Stimulated activated memory B cell treated with anti-CD40 and anti-IgM and Interleukin-4, amounts not matched to agents 10 μg/mL and 1 μg/mL and 100 μg/mL, for 72 hours (primary cell): ENCODE results near the gene RAB11FIP3.
"Not testable (repeated sequence)": the region's sequence is repeated elsewhere in the genome, so short reads cannot be mapped to it uniquely, and the experiment has no call there.

Source experiments
- ATAC-seq: fragments of 150-1000 bp; cut with Tn5 transposase; 2 replicates; pipeline ENCODE4 v1.10.0; 2021
- H3K27ac Mint-ChIP-seq: one replicate; pipeline ENCODE4 v1.8.0; 2022; ENCODE audit warnings: mild to moderate bottlenecking, mixed read lengths
- H3K27me3 Mint-ChIP-seq: one replicate; pipeline ENCODE4 v1.8.0; 2022; ENCODE audit warnings: mixed read lengths
- H3K36me3 Mint-ChIP-seq: one replicate; pipeline ENCODE4 v1.8.0; 2022; ENCODE audit warnings: mixed read lengths
- H3K4me1 Mint-ChIP-seq: one replicate; pipeline ENCODE4 v1.8.0; 2022; ENCODE audit warnings: mixed read lengths
- H3K4me3 Mint-ChIP-seq: one replicate; pipeline ENCODE4 v1.8.0; 2022; ENCODE audit warnings: mild to moderate bottlenecking, moderate library complexity, mixed read lengths
- H3K9me3 Mint-ChIP-seq: one replicate; pipeline ENCODE4 v1.8.0; 2022; ENCODE audit warnings: mixed read lengths

Gene RAB11FIP3

DNA sequence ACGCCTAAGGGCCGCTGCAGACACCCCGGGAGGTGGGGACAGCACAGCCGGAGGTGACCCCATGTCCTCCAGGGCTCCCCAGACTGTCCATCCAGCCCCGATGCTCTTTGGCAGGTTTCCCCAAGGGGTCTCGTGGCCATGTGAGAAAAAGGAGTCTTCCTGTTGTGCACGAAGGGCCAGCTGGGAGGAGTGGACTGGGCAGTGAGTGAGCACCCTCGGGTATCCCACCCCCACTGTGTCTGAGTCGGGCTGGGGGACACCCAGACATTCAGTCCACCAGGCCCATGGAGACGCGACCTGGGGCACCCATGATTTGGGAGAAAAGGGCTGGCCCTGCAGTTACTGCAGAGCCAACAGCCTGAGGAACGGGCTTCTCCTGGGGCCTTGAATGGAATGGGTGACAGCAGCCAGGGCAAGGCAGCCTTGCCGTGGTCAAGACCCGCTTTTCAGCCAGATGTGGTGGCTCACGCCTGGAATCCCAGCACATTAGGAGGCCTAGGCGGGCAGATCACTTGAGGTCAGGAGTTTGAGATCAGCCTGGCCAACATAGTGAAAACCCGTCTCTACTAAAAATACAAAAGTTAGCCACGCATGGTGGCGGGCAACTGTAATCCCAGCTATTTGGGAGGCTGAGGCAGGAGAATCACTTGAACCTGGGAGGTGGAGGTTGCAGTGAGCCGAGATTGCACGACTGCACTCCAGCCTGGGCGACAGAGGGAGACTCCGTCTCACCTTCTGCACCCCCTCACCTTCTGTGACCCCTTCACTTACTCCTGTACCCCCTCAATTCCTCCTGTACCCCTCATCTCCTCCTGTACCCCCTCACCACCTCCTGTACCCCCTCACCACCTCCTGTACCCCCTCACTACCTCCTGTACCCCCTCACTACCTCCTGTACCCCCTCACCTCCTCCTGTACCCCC, 78.0 kb downstream of the RAB11FIP3 start:
- H3K36me3 Mint-ChIP-seq, result peaks cover 10% of the 10 kb centered on the region
- H3K4me1 Mint-ChIP-seq, result no peaks in the 10 kb centered on the region
- no peaks in the 10 kb centered on the region for H3K9me3 Mint-ChIP-seq
- H3K27me3 Mint-ChIP-seq, result no peaks in the 10 kb centered on the region
- H3K27ac Mint-ChIP-seq, result no peak overlapping the region
- no peak overlapping the region for H3K4me3 Mint-ChIP-seq
- peak; percentile 34 for ATAC-seq

DNA sequence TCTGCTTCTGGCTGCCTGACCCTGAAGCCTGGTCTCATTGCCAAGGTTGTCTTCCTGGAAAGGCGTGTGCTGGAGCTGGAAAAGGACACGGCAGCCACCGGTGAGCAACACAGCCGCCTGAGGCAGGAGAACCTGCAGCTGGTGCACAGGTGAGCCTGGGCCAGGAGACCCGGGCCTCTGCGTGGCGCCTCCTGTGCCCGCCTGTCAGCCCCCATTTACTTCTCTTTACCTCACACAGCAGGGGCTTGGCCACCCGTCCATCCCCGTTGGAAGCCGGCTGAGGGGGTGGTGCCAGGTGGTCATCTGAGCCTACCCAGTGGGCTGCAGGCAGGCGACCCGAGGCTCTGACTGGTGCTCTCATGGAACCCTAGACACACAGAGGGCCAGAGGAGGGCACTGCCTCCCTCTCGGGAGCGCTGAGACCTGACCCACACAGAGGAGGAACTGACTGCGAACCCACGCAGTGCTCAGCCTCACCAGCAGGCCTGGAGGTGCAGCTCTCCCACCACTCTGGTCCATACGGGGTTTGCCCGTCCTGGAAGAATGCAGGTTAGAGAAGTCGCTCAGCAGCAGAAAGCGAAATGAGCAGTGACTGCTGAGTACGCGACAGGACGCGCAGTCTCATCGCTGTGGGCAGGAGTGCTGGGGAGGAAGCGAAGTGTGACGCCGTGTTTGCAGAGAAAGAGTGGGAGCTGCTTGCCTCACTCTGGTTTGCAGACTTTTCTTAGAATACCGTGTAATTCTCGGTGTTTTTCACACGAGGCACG, 80.2 kb downstream of the RAB11FIP3 start:
- Mint-ChIP-seq H3K9me3 (no peaks in the 10 kb centered on the region), H3K36me3 (peaks cover 21% of the 10 kb centered on the region), H3K4me3 (no peak overlapping the region), H3K4me1 (no peaks in the 10 kb centered on the region), H3K27ac (no peak overlapping the region), H3K27me3 (no peaks in the 10 kb centered on the region)
- ATAC-seq, result no peak

DNA sequence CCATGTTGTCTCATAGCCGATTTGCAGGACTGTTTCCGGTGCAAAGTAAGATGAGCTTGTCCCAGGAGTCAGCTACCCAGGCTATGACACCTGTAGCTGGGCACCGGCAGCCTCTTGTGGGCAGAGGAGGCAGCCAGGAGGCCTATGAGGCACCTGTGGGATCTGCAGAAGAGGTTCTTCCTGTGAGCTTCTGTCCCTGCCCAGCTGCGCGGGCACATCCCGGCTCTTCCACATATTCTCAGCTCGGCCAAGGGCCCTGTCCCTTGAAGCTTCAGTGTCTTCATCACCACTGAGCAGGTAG, 80.7 kb downstream of the RAB11FIP3 start:
- Mint-ChIP-seq H3K36me3 (peaks cover 21% of the 10 kb centered on the region), H3K27me3 (no peaks in the 10 kb centered on the region), H3K4me1 (no peaks in the 10 kb centered on the region)

DNA sequence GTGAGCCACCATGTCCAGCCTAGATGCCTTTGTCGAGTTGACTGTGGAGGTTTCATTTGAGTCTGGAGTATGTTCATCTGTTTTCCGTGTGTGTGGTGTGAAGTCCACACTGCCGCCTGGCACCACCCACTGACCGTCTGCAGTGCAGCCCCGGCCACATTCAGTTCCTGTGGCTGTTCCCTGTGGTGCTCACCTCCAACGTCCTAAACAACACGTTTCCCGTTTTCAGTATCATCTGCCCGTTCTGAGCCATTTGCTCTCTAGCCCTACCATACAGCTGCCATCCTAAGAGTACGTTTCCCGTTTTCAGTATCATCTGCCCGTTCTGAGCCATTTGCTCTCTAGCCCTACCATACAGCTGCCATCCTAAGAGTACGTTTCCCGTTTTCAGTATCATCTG, 82.1 kb downstream of the RAB11FIP3 start:
- H3K27ac Mint-ChIP-seq, H3K9me3 Mint-ChIP-seq, H3K27me3 Mint-ChIP-seq, ATAC-seq, H3K4me1 Mint-ChIP-seq, H3K4me3 Mint-ChIP-seq: not testable (repeated sequence)
- peaks cover 21% of the 10 kb centered on the region for H3K36me3 Mint-ChIP-seq

More for the DNA sequence above, 80.7 kb downstream of the RAB11FIP3 start:
- ATAC-seq, result no peak
- no peaks in the 10 kb centered on the region for H3K9me3 Mint-ChIP-seq
- H3K4me3 Mint-ChIP-seq, result no peak overlapping the region
- H3K27ac Mint-ChIP-seq, result no peak overlapping the region

DNA sequence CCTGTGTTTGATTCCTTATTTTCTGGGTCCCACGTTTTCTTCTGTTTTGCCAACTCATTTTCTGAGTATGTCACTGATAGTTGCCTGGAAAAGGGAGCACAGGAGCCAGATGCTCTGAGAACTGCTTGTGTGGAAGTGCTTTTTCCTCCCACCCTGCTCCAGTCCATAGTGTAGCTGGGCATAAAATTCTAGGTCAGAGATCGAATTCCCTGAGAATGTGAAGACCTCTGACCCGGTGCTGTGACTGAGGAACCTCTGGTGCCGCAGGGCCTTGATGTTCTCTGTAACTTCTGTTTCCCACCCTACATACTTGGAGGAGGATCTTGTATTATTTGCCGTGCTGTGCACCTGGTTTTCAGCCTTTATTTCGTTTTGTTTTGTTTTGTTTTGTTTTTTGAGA, 82.5 kb downstream of the RAB11FIP3 start:
- Mint-ChIP-seq H3K27me3 (no peaks in the 10 kb centered on the region), H3K27ac (no peak overlapping the region), H3K9me3 (no peaks in the 10 kb centered on the region), H3K4me1 (no peaks in the 10 kb centered on the region), H3K4me3 (no peak overlapping the region), H3K36me3 (peaks cover 21% of the 10 kb centered on the region)
- ATAC-seq, result no peak

DNA sequence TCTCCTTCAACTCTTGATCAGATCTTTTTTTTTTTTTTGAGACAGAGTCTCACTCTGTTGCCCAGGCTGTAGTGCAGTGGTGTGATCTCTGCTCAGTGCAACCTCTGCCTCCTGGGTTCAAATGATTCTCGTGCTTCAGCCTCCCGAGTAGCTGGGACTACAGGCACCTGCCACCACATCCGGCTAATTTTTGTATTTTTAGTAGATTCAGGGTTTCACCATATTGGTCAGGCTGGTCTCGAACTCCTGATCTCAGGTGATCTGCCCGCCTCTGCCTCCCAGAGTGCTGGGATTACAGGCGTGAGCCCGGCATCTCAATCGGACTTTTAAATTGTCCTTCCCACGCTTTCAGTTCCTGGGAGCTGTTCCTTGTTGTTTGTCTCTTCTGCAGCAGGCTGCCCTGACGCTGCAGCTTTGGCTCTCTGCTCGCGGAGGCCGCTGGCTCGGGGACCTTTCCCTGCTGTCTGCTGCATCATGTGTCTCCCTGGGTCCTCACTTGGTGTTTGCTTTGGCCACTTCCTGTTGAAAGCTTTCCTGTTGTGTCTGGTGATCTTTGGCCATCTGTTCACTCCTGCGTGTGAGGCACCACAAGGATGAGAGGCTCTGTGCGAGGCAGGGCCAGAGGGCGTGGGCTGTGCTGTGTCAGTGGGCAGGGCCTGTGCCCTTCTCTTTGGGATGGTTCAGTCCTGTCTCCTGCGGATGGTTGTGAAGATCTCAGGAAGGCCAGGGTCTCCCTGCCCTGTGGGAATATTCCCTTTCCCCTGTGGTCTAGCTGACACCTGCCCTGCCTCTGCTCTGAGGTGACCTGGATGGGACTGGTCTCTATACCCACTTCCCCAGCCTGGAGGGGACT, 83.7 kb downstream of the RAB11FIP3 start:
- Mint-ChIP-seq H3K4me3 (no peak overlapping the region), H3K36me3 (peaks cover 21% of the 10 kb centered on the region), H3K27me3 (no peaks in the 10 kb centered on the region), H3K9me3 (no peaks in the 10 kb centered on the region), H3K4me1 (no peaks in the 10 kb centered on the region), H3K27ac (no peak overlapping the region)
- ATAC-seq, result no peak

DNA sequence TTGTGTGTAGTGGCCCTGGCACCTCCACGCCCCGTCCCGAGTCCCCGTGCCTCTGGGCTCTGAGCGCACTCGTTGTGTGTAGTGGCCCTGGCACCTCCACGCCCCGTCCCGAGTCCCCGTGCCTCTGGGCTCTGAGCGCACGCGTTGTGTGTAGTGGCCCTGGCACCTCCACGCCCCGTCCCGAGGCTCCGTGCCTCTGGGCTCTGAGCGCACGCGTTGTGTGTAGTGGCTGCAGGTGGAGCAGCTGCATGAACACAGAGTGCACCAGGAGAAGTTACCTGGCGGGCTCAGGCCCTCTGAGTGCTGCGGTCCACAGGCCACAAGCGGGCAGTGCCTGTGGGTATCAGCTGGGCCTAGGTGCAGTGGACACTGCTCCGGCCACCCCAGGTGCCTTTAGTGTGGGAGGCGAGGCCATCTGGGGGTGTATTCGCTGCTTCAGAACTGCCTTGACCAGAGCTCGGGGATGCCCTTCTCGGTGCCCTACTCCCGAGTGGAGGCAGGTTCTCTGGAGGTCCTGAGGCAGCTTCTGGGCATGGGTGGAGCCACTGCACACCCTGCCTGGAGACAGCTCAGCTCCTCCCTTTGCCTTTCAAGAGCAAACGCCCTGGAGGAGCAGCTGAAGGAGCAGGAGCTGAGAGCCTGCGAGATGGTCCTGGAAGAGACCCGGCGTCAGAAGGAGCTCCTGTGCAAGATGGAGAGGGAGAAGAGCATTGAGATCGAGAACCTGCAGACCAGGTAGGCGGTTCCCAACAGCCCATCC, 84.8 kb downstream of the RAB11FIP3 start:
- H3K36me3 Mint-ChIP-seq, result peaks cover 32% of the 10 kb centered on the region
- no peaks in the 10 kb centered on the region for H3K27me3 Mint-ChIP-seq
- no peak overlapping the region for H3K27ac Mint-ChIP-seq
- H3K9me3 Mint-ChIP-seq, result no peaks in the 10 kb centered on the region
- no peak for ATAC-seq
- H3K4me3 Mint-ChIP-seq, result no peak overlapping the region
- H3K4me1 Mint-ChIP-seq, result no peaks in the 10 kb centered on the region

DNA sequence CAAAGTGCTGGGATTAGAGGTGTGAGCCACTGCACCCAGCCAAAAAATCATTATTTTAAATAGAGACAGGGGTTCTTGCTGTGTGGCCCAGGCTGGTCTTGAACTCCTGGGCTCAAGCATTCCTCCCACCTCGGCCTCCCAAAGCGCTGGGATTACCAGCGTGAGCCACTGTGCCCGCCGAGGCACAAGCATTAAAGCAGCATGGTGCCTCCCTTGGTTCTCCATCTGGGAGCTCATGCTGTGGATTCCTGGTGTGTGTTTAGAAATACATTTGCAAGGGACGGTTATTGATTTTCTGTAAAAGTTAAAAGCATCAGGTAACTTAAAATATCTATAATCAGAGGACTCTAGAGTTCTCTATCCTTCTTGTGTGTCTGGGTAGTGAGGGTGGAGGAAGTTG, 87.4 kb downstream of the RAB11FIP3 start:
- Mint-ChIP-seq H3K36me3 (peaks cover 22% of the 10 kb centered on the region), H3K9me3 (no peaks in the 10 kb centered on the region), H3K4me3 (no peak overlapping the region), H3K27me3 (no peaks in the 10 kb centered on the region), H3K27ac (no peak overlapping the region), H3K4me1 (no peaks in the 10 kb centered on the region)
- ATAC-seq, result no peak

DNA sequence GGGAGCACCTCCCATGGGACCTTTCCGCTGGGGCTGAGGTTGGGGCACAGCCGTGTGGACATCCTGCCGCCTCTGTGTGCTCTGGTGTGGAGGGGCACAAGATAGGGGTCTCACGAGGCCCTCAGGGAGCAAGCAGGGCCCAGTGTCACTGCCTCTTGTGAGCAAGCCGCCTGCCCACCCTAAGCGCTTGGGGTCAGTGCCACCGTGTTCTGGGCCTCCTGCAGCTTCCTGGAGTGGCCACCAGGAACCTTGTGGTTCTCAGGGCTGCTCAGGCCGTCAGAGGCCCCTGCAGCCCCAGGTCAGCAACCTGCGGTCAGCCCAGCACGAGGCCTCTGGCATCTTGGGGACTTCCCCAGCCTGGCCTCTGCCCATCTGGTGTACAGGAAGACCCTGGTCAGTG, 88.5 kb downstream of the RAB11FIP3 start:
- no peaks in the 10 kb centered on the region for H3K27me3 Mint-ChIP-seq
- H3K27ac Mint-ChIP-seq, result no peak overlapping the region
- ATAC-seq, result no peak
- peaks cover 17% of the 10 kb centered on the region for H3K36me3 Mint-ChIP-seq
- H3K4me1 Mint-ChIP-seq, result no peaks in the 10 kb centered on the region
- H3K9me3 Mint-ChIP-seq, result no peaks in the 10 kb centered on the region
- no peak overlapping the region for H3K4me3 Mint-ChIP-seq

DNA sequence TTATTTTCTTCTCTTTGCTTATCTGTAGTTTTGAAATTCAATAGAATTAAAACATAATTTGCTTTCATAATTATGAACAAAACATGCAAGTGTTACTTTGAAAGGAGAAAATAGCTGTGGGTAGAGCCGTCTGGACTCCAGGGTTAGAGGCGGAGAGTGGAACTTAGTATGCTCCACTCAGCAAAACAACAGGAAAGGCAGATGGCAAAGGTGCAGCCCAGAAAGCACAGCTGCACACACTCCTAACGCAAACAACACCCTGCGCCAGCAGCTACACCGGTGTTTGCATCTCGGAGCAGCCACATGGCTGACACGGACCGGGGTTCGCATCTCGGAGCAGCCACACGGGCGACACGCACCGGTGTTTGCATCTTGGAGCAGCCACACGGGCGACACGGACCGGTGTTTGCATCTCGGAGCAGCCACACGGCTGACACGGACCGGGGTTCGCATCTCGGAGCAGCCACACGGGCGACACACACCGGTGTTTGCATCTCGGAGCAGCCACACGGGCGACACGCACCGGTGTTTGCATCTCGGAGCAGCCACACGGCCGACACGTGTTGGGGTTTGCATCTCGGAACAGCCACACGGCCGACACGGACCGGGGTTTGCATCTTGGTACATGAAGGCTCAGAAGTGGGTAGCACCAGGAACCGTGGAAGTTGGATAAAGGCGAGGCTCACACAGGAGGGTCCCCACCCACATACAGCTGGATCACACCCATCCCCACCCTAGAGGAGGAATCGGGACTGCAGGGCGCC, 89.9 kb downstream of the RAB11FIP3 start:
- ATAC-seq, result no peak

DNA sequence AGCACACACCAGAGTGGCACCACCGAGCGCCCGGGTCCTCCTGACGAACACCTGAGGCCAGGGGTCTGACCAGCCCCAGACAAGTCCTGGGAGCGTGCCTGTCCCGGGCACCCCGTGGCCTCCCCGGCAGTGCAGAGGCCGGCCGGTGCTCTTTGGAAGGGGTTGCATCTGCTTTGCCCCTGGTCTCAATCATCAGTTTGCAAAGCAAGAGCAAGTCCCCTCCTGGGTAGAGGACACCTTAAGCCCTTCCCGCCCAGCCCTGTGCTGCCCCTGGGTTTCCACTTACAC, 90.4 kb downstream of the RAB11FIP3 start:
- Mint-ChIP-seq H3K4me3 (no peak overlapping the region), H3K9me3 (no peaks in the 10 kb centered on the region), H3K27ac (no peak overlapping the region), H3K36me3 (peaks cover 11% of the 10 kb centered on the region), H3K27me3 (no peaks in the 10 kb centered on the region), H3K4me1 (no peaks in the 10 kb centered on the region)
- no peak for ATAC-seq

More for the DNA sequence above, 89.9 kb downstream of the RAB11FIP3 start:
- Mint-ChIP-seq H3K4me1 (no peaks in the 10 kb centered on the region), H3K27ac (no peak overlapping the region), H3K27me3 (no peaks in the 10 kb centered on the region), H3K36me3 (peaks cover 14% of the 10 kb centered on the region), H3K9me3 (no peaks in the 10 kb centered on the region), H3K4me3 (no peak overlapping the region)

DNA sequence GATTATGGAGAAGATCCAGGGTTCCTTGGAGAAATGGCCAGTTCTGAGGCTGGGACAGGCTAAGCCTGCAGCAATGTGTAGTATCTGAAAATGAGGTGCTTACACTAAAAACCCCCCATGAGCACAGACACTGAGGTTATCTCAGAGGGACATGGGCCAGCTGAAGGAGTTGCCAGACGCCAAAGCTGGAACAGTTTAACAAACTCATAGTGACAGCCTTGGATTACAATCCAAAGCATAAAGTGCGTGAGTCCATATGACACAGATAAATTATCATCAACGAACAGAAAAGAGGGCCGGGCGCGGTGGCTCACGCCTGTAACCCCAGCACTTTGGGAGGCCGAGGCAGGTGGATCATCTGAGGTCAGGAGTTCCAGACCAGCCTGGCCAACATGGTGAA, 90.9 kb downstream of the RAB11FIP3 start:
- H3K4me1 Mint-ChIP-seq, result no peaks in the 10 kb centered on the region
- H3K4me3 Mint-ChIP-seq, result no peak overlapping the region
- peaks cover 11% of the 10 kb centered on the region for H3K36me3 Mint-ChIP-seq

DNA sequence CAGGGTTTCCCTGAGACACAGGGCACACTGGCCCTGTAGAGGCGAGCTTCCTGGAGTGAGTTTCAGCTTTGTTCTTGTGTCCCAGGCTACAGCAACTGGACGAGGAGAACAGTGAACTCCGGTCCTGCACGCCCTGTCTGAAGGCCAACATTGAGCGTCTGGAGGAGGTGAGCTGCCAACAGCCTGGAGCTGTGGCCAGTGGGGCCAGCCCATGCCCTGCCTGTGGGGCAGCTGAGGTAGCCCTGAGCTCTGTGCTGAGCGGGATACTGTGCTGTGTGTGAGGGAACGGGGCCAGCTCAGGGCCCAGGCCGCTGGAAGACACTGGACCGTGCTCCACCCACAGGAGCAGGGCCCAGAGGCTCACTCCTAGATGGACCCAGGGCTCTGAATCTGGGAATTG, 93.4 kb downstream of the RAB11FIP3 start:
- Mint-ChIP-seq H3K27ac (no peak overlapping the region), H3K36me3 (peaks cover 11% of the 10 kb centered on the region), H3K9me3 (no peaks in the 10 kb centered on the region), H3K4me3 (no peak overlapping the region), H3K4me1 (peaks cover 10% of the 10 kb centered on the region), H3K27me3 (no peaks in the 10 kb centered on the region)
- no peak for ATAC-seq

More for the DNA sequence above, 90.9 kb downstream of the RAB11FIP3 start:
- H3K27ac Mint-ChIP-seq, result no peak overlapping the region
- no peak for ATAC-seq
- no peaks in the 10 kb centered on the region for H3K27me3 Mint-ChIP-seq
- no peaks in the 10 kb centered on the region for H3K9me3 Mint-ChIP-seq

DNA sequence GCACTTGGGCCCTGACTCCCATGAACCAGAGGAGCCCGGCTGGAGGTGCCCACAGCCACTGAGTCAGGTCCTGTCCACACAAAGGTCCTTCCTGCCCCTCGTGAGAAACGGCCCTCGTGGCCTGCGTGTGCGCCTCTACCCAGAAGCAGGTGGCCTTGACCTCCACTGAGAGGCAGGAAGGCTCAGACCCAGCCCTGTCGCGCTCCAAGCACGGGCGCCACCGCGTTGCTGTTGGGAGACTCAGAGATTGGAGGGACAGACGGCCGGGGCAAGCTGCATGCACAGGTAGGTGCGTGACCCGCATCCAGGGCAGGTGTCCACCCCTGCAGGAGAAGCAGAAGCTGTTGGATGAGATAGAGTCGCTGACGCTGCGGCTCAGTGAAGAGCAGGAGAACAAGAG, 94.0 kb downstream of the RAB11FIP3 start:
- Mint-ChIP-seq H3K4me3 (no peak overlapping the region), H3K27ac (no peak overlapping the region), H3K27me3 (no peaks in the 10 kb centered on the region), H3K4me1 (peaks cover 15% of the 10 kb centered on the region), H3K9me3 (no peaks in the 10 kb centered on the region), H3K36me3 (peaks cover 7% of the 10 kb centered on the region)
- no peak for ATAC-seq
